ENCODE measurements around the gene KCNJ16. TPM values are rescaled to one million over a fixed set of nuclear protein-coding genes. Genes with fewer than 3 reads are reported as not detected.

The KCNJ16 gene
- not detected in 2 replicates for total RNA-seq

GRCh38 chr17:70074956-70075355 lies at the start of gene KCNJ16:
Gene KCNJ16, plus strand, starts transcription at chr17:70075225. Its CDS starts 56,863 bp downstream, at chr17:70132088.

GRCh38 chr17:70168977-70169708 lies 94.1 kb downstream of the KCNJ16 start, which contains the start of gene KCNJ2:
Gene KCNJ2, plus strand, starts transcription at chr17:70169532. Its CDS starts 5,508 bp downstream, at chr17:70175040.

Other genes with a start within 250 kb of the KCNJ16 start
- gene KCNJ2, start 94.3 kb downstream of the KCNJ16 start, total RNA-seq = 0.24 and 0.62 TPM in 2 replicates